ENCODE results near the gene SLC22A3.
A peak's percentile ranks its signal among the peaks of the same experiment; 100 is the strongest.

The SLC22A3 gene

GRCh38 chr6:160347259-160348222, 637 bp upstream of the SLC22A3 start:
- no peak overlapping the region for H3K4me3 ChIP-seq (ENCODE audit: low read depth, low read length)
- DNase-seq (ENCODE audit: low read depth), result no peak
- no peak for TF ChIP-seq CTCF (IDR thresholded peaks at IDR 0.05; ENCODE audit: control insufficient read depth, extremely low read depth, insufficient read depth)

- no peak for DNase-seq (ENCODE audit: low read depth)
- TF ChIP-seq CTCF (IDR thresholded peaks at IDR 0.05; ENCODE audit: control insufficient read depth, extremely low read depth, insufficient read depth), result no peak
- peak overlapping the region; percentile 55 for H3K4me3 ChIP-seq (ENCODE audit: low read depth, low read length)
Observed at GRCh38 chr6:160349020-160349441, 853 bp downstream of the SLC22A3 start.

DNA sequence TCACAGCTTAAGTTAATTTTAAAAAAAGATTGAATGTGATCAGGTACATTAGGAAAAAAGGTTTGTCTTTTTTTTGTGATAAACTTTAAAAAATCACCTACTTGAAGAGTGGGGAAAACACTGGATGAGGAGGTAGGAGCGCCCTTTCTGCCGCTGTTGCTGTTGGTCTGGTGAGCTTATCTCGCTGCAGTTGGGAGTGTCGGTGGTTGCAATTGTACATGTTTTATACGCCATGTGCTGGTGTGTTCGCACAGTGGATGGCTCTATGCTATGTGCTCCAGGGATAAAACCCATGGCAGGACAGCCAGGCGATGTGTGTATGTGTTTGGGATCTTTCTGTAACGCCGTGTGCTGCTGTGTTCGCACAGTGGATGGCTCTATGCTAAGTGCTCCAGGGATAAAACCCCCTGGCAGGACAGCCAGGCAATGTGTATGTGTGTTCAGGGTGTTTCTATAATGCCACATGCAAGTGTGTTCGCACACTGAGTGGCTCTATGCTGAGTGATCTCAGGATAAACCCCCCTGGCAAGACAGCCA, 1.7 kb downstream of the SLC22A3 start:
- H3K4me3 ChIP-seq (ENCODE audit: low read depth, low read length), result peak overlapping the region; percentile 55
- no peak for DNase-seq (ENCODE audit: low read depth)
- TF ChIP-seq CTCF (IDR thresholded peaks at IDR 0.05; ENCODE audit: control insufficient read depth, extremely low read depth, insufficient read depth), result no peak

- no peak for TF ChIP-seq CTCF (IDR thresholded peaks at IDR 0.05; ENCODE audit: control insufficient read depth, extremely low read depth, insufficient read depth)
- H3K4me3 ChIP-seq (ENCODE audit: low read depth, low read length), result no peak overlapping the region
- no peak for DNase-seq (ENCODE audit: low read depth)
Observed at GRCh38 chr6:160353950-160354496, 5.8 kb downstream of the SLC22A3 start.

GRCh38 chr6:160355001-160355400, 6.8 kb downstream of the SLC22A3 start:
- no peak for DNase-seq (ENCODE audit: low read depth)
- TF ChIP-seq CTCF (IDR thresholded peaks at IDR 0.05; ENCODE audit: control insufficient read depth, extremely low read depth, insufficient read depth), result no peak
- no peak overlapping the region for H3K4me3 ChIP-seq (ENCODE audit: low read depth, low read length)

GRCh38 chr6:160356074-160356744, 8.0 kb downstream of the SLC22A3 start:
- no peak for DNase-seq (ENCODE audit: low read depth)
- TF ChIP-seq CTCF (IDR thresholded peaks at IDR 0.05; ENCODE audit: control insufficient read depth, extremely low read depth, insufficient read depth), result no peak
- no peak overlapping the region for H3K4me3 ChIP-seq (ENCODE audit: low read depth, low read length)
